Measurements from ENCODE around the gene TSPAN14.

The TSPAN14 gene

DNA sequence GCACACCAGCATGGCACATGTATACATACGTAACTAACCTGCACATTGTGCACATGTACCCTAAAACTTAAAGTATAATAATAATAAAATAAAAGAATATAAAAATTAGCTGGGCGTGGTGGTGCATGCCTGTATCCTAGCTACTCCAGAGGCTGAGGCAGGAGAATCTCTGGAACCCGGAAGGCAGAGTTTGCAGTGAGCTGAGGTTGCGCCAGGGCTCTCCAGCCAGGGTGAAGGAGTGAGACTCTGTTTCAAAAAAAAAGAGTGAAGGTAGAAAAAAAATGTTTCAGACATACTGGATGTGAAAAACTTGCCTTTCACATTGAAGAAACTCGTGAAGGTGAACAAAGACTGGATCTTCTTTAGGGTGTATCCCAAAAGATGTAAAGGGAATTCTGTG is 26.7 kb downstream of the TSPAN14 start:
- DNase-seq (ENCODE audit: low read depth, low spot score) = no peak
- TF ChIP-seq, protein P1, sequence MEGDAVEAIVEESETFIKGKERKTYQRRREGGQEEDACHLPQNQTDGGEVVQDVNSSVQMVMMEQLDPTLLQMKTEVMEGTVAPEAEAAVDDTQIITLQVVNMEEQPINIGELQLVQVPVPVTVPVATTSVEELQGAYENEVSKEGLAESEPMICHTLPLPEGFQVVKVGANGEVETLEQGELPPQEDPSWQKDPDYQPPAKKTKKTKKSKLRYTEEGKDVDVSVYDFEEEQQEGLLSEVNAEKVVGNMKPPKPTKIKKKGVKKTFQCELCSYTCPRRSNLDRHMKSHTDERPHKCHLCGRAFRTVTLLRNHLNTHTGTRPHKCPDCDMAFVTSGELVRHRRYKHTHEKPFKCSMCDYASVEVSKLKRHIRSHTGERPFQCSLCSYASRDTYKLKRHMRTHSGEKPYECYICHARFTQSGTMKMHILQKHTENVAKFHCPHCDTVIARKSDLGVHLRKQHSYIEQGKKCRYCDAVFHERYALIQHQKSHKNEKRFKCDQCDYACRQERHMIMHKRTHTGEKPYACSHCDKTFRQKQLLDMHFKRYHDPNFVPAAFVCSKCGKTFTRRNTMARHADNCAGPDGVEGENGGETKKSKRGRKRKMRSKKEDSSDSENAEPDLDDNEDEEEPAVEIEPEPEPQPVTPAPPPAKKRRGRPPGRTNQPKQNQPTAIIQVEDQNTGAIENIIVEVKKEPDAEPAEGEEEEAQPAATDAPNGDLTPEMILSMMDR (IDR thresholded peaks at IDR 0.05; ENCODE audit: low read depth, low read length) = no peak
- in situ Hi-C loops (cut with HindIII; ENCODE audit: low sequenced_read_pairs) = no loop called here
- H3K4me3 ChIP-seq (ENCODE audit: low read depth, low read length) = no peak overlapping the region

DNA sequence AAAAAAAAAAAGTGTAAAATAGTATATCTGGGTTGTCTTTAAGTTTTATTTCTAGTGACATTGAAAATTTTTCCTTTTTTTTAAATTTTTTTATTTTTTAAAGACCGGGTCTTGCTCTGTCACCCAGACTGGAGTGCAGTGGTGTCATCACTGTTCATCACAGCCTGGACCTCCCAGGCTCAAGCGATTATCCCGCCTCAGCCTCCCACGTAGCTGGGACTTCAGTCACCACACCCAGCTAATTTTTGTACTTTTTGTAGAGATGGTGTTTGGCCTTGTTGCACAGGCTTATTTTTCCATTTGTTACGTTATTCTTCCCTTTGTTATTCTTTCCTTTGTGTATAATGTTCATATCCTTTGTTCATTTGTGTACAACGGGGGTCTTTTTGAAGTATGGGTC is 30.1 kb downstream of the TSPAN14 start:
- no peak for DNase-seq (ENCODE audit: low read depth, low spot score)
- H3K4me3 ChIP-seq (ENCODE audit: low read depth, low read length) = no peak overlapping the region
- in situ Hi-C loops (cut with HindIII; ENCODE audit: low sequenced_read_pairs) = no loop called here
- TF ChIP-seq, protein P1 (IDR thresholded peaks at IDR 0.05; ENCODE audit: low read depth, low read length) = no peak

DNA sequence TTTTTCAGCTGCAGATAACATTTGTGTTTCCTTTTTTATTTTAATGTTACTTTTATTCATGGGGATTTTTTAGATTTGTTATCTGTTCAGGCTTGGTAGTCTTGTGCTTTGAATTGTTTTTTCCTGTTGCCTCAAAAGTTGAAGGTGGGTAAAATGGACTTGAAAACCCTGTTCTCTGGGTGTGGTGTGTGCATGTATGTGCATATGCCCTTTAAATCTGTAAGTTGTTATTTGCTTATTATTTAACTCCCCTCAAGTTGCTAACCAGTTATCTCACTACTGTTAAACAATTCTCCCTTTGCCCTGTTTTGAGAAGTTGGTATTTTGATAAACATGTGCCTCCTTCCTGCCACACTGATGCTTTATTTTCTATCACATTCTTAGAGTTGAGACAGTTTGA is 30.6 kb downstream of the TSPAN14 start:
- no peak overlapping the region for H3K4me3 ChIP-seq (ENCODE audit: low read depth, low read length)
- no peak for DNase-seq (ENCODE audit: low read depth, low spot score)
- in situ Hi-C loops (cut with HindIII; ENCODE audit: low sequenced_read_pairs) = no loop called here
- TF ChIP-seq, protein P1 (IDR thresholded peaks at IDR 0.05; ENCODE audit: low read depth, low read length) = no peak

DNA sequence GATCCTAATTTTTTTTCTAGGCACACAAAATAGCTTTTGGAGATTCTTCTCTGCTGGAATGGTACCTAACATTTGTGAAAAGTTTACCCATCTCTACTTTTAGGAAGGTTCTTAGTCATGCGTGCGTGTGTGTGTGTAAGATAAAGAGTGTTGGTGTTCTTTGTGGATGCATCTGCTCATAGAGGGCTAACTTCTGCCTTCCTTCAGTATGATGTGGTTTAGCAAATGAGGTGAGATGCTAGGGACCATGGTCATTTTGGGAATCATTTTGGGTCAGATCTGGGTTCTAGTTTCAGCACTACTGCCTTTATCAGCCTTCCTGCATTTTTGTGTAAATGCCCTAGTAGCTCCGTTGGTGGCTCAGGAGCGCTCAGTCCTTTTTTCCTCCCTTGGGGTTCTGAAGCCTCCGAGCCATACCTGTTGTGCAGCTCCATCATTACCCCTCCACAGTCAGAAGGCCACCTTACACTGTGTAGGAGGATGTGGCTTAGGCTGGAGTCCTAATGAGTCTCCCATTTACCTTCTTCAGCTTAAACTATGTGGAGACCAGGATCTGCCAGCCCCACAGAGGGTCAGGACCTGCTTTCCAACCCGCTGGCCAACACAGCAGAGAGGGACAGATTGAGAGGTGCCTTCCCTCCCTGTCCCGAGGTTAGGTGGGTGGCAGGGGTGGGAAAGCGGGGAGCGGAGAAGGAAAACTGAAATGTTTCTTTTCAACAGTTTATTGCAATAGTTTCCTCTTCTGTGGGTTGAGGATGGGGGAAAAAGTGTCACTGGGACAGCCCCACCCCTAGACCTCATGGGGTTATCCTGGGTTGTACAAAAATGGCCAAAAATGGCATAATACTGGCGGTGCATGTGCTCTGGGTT is 31.2 kb downstream of the TSPAN14 start:
- in situ Hi-C loops (cut with HindIII; ENCODE audit: low sequenced_read_pairs) = no loop called here
- no peak for DNase-seq (ENCODE audit: low read depth, low spot score)
- H3K4me3 ChIP-seq (ENCODE audit: low read depth, low read length) = no peak overlapping the region
- TF ChIP-seq, protein P1 (IDR thresholded peaks at IDR 0.05; ENCODE audit: low read depth, low read length) = no peak

DNA sequence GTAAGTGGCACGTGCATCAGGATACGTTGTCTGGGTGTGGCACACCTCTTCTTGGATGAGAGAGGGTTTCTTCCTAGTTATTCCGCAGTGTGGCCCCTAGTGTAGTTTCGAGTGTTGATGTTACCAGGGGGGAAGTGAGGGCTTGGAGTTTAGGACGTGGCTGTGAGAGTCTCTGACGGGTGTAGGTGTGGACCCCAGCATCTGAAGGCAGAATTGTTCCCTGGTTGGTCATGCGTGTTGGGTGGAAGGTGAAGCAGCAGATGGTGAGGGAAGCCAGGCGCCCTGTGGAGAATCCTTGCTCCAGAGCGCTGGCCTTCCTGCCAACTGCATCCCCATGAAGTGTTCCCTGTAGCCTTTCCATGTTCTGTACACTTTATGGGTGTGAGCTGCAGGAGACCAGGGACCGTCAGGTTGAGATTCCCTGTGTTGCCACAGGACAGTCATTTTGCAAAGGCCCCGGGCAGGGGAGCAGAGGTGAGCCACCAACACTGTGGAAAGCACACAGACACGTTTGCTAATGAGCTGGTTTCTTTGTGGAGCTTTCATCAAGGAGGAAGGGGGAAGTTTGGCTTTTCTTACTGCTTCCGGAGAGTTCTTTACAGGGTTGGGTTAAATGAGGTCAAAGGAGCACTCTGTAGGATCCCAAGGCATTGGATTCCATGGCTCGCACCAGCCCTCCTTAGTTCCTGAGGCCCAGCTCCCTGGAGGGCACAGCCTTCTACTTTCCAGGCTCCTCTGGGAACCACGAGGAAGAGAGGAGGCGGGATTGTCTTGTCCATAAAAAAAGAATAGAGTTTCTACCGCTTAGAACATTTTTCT is 32.0 kb downstream of the TSPAN14 start:
- TF ChIP-seq, protein P1 (IDR thresholded peaks at IDR 0.05; ENCODE audit: low read depth, low read length) = no peak
- H3K4me3 ChIP-seq (ENCODE audit: low read depth, low read length) = no peak overlapping the region
- no peak for DNase-seq (ENCODE audit: low read depth, low spot score)
- in situ Hi-C loops (cut with HindIII; ENCODE audit: low sequenced_read_pairs) = no loop called here

DNA sequence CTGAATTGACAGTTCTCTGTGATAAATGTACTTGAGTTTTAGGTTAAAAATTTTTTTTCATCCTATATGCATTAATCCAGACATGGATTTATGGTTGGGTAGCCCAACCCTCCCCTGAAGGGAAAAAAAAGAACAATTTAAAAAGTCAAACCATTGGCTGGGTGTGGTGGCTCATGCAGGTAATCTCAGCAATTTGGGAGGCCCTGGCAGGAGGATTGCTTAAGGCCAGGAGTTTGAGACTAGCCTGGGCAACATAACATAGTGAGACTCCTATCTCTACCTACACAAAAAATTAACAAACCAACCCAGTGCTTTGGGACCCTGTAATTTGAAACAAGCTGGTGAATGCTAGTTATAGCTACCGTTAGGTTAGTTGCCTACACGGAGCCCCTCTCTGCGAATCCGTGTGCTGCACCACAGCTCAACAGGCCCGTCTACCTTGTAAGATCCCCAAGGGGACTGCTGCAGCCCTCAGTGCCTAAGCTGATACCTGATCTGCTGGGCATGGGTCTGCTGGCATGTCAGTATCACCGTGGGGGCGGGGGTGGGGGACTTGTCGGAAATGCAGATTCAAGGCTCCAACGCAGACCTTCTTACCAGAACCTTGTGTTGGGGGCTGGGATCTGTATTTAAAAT is 32.8 kb downstream of the TSPAN14 start:
- TF ChIP-seq, protein P1 (IDR thresholded peaks at IDR 0.05; ENCODE audit: low read depth, low read length) = no peak
- in situ Hi-C loops (cut with HindIII; ENCODE audit: low sequenced_read_pairs) = no loop called here
- no peak for DNase-seq (ENCODE audit: low read depth, low spot score)
- no peak overlapping the region for H3K4me3 ChIP-seq (ENCODE audit: low read depth, low read length)
